HG03139 (cell line): ENCODE results near the gene CIART.
"Not testable (repeated sequence)": the region's sequence is repeated elsewhere in the genome, so short reads cannot be mapped to it uniquely, and the experiment has no call there.

Experiments used
- ATAC-seq: cut with Tn5 transposase; IDR thresholded peaks from one replicate; pipeline ENCODE4 v1.9.1; 2021; ENCODE audit not compliant: unreplicated experiment

Gene CIART

GRCh38 chr1:150308585-150308984, 26.2 kb downstream of the CIART start:
- ATAC-seq: not testable (repeated sequence)

GRCh38 chr1:150309758-150310508, 27.6 kb downstream of the CIART start:
- ATAC-seq: no peak

- no peak for ATAC-seq
Observed at GRCh38 chr1:150311762-150312161, 29.4 kb downstream of the CIART start.

DNA sequence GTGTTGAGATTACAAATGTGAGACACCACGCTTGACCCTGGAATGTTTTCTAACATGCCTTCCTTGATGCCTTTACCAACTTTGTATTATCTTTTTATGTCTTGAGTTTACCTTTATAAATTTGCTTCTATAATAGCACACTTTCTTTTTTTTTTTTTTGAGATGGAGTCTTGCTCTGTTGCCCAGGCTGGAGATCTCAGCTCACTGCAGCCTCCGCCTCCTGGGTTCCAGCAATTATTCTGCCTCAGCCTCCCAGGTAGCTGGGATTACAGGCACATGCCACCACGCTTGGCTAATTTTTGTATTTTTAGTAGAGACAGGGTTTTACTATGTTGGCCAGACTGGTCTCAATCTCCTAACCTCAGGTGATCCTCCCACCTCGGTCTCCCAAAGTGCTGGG, 32.3 kb downstream of the CIART start:
- ATAC-seq: not testable (repeated sequence)

GRCh38 chr1:150320667-150320978, 38.3 kb downstream of the CIART start:
- ATAC-seq: no peak

DNA sequence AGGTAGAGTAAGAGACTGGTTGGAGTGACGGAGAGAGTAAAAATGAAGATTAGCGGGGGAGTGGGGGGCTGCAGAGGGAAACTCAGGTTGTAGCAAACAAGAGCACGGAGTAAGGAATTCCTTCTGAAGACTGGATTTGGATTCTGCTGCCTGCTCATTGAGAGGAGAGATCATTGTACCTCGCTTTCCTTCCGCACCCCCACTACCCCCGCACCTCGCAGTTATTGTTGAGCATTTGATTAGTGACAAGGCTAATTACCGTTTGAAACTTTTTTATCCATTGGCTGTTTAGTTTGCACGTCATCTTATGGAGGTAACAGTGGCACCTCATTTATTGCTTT, 39.4 kb downstream of the CIART start:
- ATAC-seq: no peak

GRCh38 chr1:150322310-150322709, 40.0 kb downstream of the CIART start:
- ATAC-seq: no peak

DNA sequence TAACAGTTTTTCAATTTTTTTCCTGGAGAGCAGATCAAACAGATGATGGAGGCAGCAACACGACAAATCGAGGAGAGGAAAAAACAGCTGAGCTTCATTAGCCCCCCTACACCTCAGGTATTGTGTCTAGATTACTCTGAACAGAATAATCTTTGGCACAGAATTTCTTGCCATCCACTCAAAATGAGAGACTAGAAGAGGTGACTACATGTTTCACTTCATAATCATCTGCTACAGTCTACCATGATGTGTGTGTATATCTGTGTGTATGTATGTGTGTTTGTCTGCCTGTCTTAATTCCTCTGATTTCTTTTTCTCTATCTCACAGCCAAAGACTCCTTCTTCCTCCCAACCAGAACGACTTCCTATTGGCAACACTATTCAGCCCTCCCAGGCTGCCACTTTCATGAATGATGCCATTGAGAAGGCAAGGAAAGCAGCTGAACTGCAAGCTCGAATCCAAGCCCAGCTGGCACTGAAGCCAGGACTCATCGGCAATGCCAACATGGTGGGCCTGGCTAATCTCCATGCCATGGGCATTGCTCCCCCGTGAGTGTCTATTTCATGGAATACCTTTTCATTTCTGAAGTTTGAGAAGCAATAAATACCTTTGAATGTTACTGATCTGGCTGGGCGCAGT, 50.4 kb downstream of the CIART start:
- no peak for ATAC-seq
